GM10847 (cell line): ENCODE measurements around the gene BTBD19.

Experiments used
- POLR2A ChIP-seq: IDR thresholded peaks from 2 replicates; pipeline ENCODE4 v1.6.1; 2011; ENCODE audit not compliant: insufficient read length; ENCODE audit errors: extremely low read depth

Gene BTBD19

DNA sequence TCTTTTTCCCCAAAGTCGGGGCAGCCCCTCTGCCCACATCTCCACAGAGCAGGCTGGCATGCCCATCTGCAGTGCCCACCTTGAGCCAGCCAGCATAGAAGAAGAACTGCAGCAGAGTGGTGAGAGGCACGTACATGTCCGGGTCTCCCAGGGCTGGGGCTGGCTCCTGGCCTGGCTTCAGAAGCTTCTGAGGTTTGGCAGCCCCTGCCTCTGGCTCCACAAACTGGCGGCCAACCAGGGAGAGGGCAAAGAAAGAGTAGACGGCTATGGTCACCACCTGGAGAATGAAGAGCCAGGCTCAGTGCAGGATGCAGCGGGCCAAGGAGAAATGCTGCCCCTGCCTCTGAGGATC lies 23.3 kb upstream of the BTBD19 start:
- TF ChIP-seq POLR2A = no peak

GRCh38 chr1:44785501-44786137 lies 22.7 kb upstream of the BTBD19 start:
- no peak for TF ChIP-seq POLR2A

DNA sequence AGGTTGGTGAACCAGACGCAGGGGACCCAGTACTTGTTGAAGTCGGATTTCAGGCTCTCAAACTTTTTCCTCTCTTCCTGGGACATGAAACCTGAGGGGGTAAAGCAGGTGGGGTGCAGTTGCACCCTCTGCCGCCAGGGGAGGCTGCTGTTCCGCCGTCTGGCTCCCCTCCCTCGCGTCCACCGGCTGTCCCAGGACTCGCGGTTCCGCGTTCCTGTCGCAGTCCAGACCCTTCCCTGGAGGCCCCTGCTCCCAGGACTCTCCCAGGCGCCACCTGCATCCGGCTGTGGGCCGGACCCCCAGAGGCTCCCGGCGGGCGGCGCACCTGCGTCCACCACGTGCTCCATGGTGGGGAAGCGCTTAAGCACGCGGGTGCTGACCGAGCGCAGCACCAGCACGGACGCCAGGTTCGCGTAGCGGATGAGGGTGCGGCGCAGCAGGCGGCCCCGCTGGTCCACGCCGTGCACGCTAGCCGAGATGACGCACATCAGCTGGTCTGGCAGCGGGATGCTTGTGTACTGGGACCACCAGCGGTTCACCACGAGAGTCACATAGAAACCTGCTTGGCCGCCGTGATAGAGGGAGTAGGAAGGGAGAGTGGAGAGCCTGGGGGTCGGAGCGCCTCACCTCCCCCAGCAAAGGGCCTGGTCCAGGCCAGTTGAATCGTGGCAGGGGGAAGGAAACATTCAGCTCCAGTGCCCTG lies 22.0 kb upstream of the BTBD19 start:
- no peak for TF ChIP-seq POLR2A

DNA sequence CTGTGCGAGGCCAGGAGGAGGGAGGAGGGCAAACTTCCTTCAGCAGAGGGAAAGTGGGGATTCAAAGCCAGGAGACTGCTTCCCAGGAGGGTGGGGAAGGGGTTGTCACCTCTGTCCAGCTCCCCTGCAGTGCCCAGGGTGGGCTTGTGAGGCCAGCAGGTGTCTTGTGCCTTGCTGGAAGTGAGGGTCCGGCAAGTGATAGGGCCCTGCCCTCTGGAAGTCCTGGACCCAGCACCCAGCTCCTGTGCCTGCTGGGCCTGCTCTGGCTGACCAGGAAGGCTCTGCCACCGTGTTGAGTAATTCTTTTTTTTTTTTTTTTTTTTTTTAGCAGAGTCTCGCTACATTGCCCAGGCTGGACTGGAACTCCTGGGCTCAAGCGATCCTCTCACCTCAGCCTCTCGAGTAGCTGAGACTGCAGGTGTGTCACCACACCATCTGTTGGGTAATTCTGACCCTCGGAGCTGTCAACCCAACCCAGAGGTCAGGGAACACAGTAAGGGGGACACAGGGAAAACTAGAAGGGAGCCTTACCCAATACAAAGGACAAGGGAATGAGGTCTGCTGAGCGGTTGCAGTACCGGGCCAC lies 21.4 kb upstream of the BTBD19 start:
- TF ChIP-seq POLR2A = no peak

DNA sequence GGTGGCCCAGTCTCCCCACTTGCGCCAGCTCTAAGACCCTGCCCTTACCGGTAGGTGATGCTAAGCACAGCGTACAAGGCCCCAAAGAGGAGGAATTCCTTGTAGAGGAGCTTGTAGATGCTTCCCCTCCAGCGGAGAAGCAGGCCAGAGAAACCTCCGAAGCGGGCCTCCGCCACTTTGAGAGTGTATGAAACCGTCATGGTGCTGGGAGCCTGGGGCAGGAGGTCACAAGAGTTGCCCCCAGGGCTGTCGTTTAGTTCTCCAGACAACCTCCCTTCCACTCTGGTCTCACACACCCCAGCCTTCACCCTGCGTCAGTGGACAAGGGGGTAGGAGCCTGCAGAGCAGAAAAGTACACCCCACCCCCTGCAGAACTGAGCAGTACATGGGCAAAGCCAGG lies 20.8 kb upstream of the BTBD19 start:
- TF ChIP-seq POLR2A = no peak

DNA sequence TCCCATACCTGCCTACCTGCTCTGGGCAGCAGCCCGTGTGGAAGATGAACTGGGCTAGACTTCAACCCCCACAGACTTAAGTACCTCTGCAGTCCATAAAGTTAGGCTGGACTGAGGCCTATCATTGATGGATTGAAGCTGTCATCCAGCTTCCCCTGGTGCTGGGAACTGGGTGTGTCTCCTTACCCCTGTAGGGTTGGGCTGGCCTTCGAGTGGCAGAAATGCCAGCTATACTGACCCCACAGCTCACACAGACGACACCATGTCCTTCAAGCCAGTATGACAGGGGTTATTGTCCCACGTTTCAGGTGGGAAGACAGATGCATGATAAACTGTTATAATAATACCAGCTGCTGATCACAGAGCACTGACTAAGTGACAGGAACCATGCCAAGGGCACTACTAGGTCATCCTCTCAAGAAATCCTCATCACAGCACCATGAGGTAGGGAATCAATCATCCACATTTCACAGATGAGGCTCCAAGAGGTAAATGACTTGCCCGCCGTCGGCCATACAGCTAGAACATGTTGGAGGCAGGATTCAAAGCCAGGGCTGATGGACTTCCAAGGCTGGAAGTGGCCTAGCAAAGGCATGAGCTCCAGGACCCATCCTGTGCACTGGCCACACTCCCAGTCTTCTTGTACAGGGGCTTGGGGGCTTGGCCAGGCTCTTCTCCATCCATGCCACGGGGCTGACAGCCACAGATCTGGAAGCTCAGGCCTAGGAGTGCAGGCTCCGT lies 20.0 kb upstream of the BTBD19 start, which contains the start of gene BEST4:
TSS of gene BEST4 (minus strand) at position 51 of the 741 bp plus-strand sequence. CDS start 465 bp downstream, outside the sequence.
- no peak for TF ChIP-seq POLR2A

DNA sequence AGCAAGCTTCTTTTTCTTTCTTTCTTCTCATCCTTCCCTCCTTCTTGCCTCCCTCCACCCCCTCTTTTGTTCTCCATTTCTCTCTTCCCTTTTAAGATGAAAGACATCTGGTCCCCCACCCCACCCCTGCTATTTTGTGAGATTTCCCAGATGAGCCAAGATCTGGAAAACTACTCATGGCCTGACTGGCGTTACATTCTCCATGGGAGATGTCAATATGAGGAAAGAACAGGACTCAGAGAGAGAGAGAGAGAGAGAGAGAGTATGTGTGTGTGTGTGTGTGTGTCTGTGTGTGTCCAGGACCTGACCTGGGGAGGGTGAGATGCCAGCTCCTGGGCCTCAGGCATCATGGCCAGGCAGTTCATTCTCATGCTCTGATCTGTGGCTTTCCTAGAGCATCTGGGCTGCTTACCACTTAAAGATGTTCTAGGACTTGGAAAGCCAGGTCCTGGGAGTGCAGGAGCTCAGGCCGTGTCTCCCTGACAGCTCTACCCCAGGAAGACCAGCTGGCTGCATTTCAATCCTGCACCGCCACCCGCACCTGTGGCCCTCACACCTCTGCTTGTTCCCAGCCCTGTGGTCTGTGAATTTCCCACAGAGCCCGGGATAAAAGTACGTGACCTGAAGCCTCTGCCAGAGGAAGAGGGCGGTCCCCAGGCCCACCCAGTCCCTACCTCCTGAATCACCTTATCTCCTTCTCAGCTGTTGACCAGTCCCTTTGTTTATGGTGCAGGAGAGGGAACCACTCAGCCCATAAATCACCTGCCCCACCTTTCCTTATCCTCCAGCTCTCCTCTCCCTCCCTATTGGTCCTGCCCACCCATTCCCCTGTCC lies 17.1 kb upstream of the BTBD19 start:
- no peak for TF ChIP-seq POLR2A

- TF ChIP-seq POLR2A = no peak
These were observed 15.4 kb upstream of the BTBD19 start for GRCh38 chr1:44792736-44793502.

DNA sequence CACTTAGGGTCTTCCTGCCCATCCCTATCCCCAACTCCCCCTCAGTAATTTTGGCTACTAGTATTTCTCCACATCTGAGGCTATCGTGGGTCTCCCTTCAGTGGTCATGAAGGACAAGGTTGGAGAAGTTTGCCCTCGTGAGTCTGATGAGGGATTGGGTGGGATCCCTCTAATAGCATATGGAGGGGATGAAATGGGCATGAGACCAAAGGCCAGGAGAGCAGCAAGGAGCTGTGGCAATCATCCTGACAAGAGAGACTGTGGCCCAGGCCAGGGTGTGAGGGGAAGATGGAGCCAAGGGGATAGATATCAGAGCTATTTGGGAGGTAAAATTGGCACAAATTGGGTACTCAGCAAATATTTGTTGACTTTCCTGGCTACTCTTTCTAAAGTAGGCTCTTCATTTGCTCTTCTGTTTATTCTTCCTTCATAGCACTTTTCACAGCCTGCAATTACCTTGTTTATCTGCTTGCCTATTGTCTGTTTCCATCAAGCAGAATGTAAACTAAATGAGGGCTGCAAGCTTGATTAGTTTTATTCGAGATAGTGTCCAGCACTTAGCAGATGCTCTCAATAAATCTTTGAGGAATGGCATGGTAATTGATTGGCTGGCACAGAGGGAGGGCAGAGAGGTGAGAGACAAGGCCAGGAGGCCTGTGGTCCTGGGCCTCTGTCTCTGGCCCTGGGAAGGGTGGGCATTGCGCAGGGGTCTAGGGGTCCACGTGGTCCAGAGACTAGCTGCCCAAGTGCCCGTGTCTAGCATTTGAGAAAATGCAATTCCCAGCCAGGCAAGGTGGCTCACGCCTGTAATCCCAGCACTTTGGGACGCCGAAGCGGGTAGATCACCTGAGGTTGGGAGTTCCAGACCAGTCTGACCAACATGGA lies 9.6 kb upstream of the BTBD19 start:
- no peak for TF ChIP-seq POLR2A

DNA sequence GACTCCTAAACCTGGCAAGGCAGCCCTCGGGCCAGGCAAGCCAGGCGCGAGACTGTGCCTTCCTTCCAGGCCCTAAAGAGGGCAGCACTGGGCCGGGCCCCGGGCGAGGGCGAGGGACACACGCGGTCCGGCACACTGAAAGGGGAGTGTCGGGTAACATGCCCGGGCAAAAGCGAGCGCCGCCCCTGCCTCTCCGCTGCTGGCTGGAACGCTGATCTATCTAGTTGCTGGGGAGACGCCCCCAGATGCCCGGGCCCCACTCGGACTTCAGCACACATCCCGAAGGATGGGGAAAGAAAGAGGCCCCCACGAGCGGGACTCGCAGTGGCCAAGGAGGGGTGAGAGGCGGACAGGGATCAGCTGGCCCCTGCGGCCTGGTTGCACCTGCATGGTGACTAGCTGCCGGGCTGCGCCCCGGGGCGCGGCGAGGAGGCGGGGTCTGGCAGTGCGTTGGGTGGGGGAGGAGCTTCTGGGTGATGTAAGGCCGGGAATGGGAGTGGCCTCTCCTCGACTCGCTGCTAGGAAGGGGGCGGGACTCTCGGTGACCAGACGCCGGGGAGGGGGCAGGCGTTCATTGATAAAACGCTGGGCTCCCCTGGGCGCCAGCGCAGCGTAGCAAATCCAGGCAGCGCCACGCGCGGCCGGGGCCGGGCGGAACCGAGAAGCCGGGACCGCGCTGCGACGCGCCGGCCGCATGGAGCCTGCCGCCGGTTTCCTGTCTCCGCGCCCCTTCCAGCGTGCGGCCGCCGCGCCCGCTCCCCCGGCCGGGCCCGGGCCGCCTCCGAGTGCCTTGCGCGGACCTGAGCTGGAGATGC lies 8.3 kb upstream of the BTBD19 start, which contains the start of gene PLK3:
TSS of gene PLK3 (plus strand) at position 608 of the 815 bp plus-strand sequence. CDS start at position 695, 87 bp downstream.
- peak; percentile 93 for TF ChIP-seq POLR2A

- no peak for TF ChIP-seq POLR2A
These were observed 6.6 kb upstream of the BTBD19 start for GRCh38 chr1:44801491-44802305.

DNA sequence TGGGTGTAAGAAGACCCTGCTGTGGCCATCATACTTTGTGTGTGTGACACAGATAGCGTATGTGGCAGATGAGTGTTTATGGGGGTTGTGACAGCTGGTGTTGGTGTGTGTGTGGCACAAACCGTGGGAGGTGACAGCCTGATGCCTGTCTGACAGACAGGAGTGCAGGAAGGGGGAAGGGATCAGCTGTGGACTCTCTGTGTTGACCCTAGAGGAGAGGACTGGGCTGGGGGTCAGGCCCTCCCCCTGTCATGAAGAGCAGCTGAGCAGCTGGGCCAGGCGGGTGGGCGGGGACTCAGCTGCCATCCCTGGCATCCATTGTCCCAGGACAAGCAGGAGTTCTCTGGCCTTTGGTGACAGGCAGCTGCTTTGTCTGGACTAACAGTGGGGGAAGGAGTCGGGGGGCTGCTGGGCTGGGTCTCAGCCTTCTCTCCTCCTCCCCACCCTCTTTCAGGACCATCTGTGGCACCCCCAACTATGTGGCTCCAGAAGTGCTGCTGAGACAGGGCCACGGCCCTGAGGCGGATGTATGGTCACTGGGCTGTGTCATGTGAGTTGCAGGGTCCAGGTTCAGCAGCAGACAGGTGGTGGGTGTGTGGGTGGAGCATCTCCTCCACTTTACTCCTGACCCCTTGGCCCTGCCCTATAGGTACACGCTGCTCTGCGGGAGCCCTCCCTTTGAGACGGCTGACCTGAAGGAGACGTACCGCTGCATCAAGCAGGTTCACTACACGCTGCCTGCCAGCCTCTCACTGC lies 5.8 kb upstream of the BTBD19 start:
- no peak for TF ChIP-seq POLR2A
